Right lobe of liver (tissue), 6 donors: ENCODE measurements around the gene COLEC12. TPM values are rescaled to one million over a fixed set of nuclear protein-coding genes. Genes with fewer than 3 reads are reported as not detected.

Experiments
- ATAC-seq, 4 donors: fragments of 200-7000 bp; cut with Tn5 transposase; one replicate each; pipeline ENCODE4 v1.9.1; 2020; ENCODE audit warnings: mild to moderate bottlenecking in 4 of 4, moderate library complexity in 4 of 4
- DNase-seq, 3 donors: peaks; one replicate each; pipeline ENCODE4 v3.0.0-alpha.2; 2020
- H3K27ac ChIP-seq, 3 donors: fragments of 200-600 bp; one replicate each; pipeline ENCODE4 v1.8.0; 2022
- H3K27me3 ChIP-seq, 2 donors: fragments of 200-600 bp; one replicate each; pipeline ENCODE4 v1.8.0; 2022
- H3K36me3 ChIP-seq, 4 donors: fragments of 200-600 bp; sonication (generic) in 1 of 4; one replicate each; pipeline versions ENCODE4 v1.5.1 to v1.8.0; 2017 to 2022; ENCODE audit warnings: control low read depth in 1 of 4
- H3K4me1 ChIP-seq, 4 donors: fragments of 200-600 bp; sonication (generic) in 1 of 4; one replicate each; pipeline versions ENCODE4 v1.5.1 to v1.8.0; 2017 to 2022; ENCODE audit warnings: control low read depth in 1 of 4
- H3K4me3 ChIP-seq, 3 donors: fragments of 200-600 bp; one replicate each; pipeline ENCODE4 v1.8.0; 2022
- H3K9me3 ChIP-seq, 4 donors: fragments of 200-600 bp; sonication (generic) in 1 of 4; one replicate each; pipeline versions ENCODE4 v1.5.1 to v1.8.0; 2017 to 2022; ENCODE audit warnings: control low read depth in 1 of 4
- CTCF ChIP-seq, 4 donors: fragments of 200-600 bp in 3 of 4; fragments of 450-650 bp in 1 of 4; IDR thresholded peaks; one replicate each; pipeline versions ENCODE4 v1.5.1 to v1.8.0; 2016 to 2022; ENCODE audit warnings: antibody characterized with exemption in 4 of 4, mild to moderate bottlenecking in 2 of 4
- POLR2A ChIP-seq: fragments of 450-650 bp; IDR thresholded peaks from one replicate; pipeline ENCODE4 v1.6.1; 2017; ENCODE audit warnings: antibody characterized with exemption, mild to moderate bottlenecking
- WGBS: methylation state at CpG from one replicate; pipeline ENCODE4 v1.1.6; 2018; ENCODE audit warnings: low coverage, low lambda C conversion rate; ENCODE audit not compliant: insufficient coverage; ENCODE audit errors: missing lambda C conversion rate; 5-methylcytosine and 5-hydroxymethylcytosine counted together
- intact Hi-C, 2 donors: fragments of 100-400 bp; cut with DNase I; formaldehyde crosslinking; loops; one replicate each; pipeline versions ENCODE4 v1.11.2 to v1.14.1; 2022
- total RNA-seq, 6 experiments: library from RNA; depleted of rRNA in 2 of 6; stranded (reverse); fragments of >200 nt in 2 of 6; fragmentation: NEBNext Ultra II Directional in 3 of 6; extraction: Animal tissue kit (Norgen Biotek cat#: 25700) in 3 of 6; gene quantifications; one replicate each; pipeline versions ENCODE4 v1.1.0 to v1.2.4, GENCODE V29; 2016 to 2023
- donor health status: DM: no; HTN: yes; CAD: no.
- donor health status: DM: no; HTN: no; CAD: no.
- donor health status: DM: no; HTN: no; CAD: no.
- donor health status: DM: no; HTN: yes; CAD: no.
- donor health status: DM: no; HTN: yes; CAD: no.

Gene COLEC12
- total RNA-seq, 6 experiments from 2014 or later = 0.12 to 1.00 (median 0.37) TPM; not detected in 1

GRCh38 chr18:319720-320119 is 180.8 kb downstream of the COLEC12 start:
- Histone ChIP-seq H3K4me1 (no peaks in the 10 kb centered on the region), H3K27ac (no peak overlapping the region), H3K9me3 (no peaks in the 10 kb centered on the region), H3K36me3 (no peaks in the 10 kb centered on the region), H3K4me3 (no peak overlapping the region), H3K27me3 (no peaks in the 10 kb centered on the region)
- WGBS = 79% methylated on average over 5 of the region's 5 CpGs
- intact Hi-C loops = no loop called here
- TF ChIP-seq POLR2A = no peak
- TF ChIP-seq CTCF (IDR thresholded peaks at IDR 0.05) = no peak
- ATAC-seq (no peak), DNase-seq (no peak)

GRCh38 chr18:318791-319291 is 181.7 kb downstream of the COLEC12 start:
- intact Hi-C loops = no loop called here
- WGBS = 77% methylated on average over 9 of the region's 9 CpGs

GRCh38 chr18:317618-318017 is 182.9 kb downstream of the COLEC12 start:
- H3K4me1 ChIP-seq = no peaks in the 10 kb centered on the region
- no peak overlapping the region for H3K27ac ChIP-seq
- ATAC-seq (no peak), DNase-seq (no peak)
- no peaks in the 10 kb centered on the region for H3K9me3 ChIP-seq
- WGBS = 93% methylated on average over 3 of the region's 6 CpGs
- TF ChIP-seq CTCF (IDR thresholded peaks at IDR 0.05) (no peak), POLR2A (no peak)
- intact Hi-C loops = no loop called here
- no peak overlapping the region for H3K4me3 ChIP-seq
- no peaks in the 10 kb centered on the region for H3K36me3 ChIP-seq
- no peaks in the 10 kb centered on the region for H3K27me3 ChIP-seq

More at GRCh38 chr18:318791-319291, 181.7 kb downstream of the COLEC12 start:
- Histone ChIP-seq H3K36me3 (no peaks in the 10 kb centered on the region), H3K4me3 (no peak overlapping the region), H3K27ac (no peak overlapping the region), H3K27me3 (no peaks in the 10 kb centered on the region), H3K9me3 (no peaks in the 10 kb centered on the region), H3K4me1 (no peaks in the 10 kb centered on the region)
- ATAC-seq (no peak), DNase-seq (no peak)
- TF ChIP-seq POLR2A = no peak
- TF ChIP-seq CTCF (IDR thresholded peaks at IDR 0.05) = no peak

- Histone ChIP-seq H3K27me3 (no peaks in the 10 kb centered on the region), H3K36me3 (no peaks in the 10 kb centered on the region), H3K9me3 (no peaks in the 10 kb centered on the region), H3K4me3 (no peak overlapping the region), H3K27ac (no peak overlapping the region), H3K4me1 (no peaks in the 10 kb centered on the region)
- 71% methylated on average over 8 of the region's 8 CpGs for WGBS
- DNase-seq (no peak), ATAC-seq (no peak)
- intact Hi-C loops = no loop called here
- TF ChIP-seq POLR2A (no peak), CTCF (IDR thresholded peaks at IDR 0.05) (no peak)
These were observed 184.1 kb downstream of the COLEC12 start for GRCh38 chr18:316393-316792.

- Histone ChIP-seq H3K4me1 (no peaks in the 10 kb centered on the region), H3K4me3 (no peak overlapping the region), H3K36me3 (no peaks in the 10 kb centered on the region), H3K27ac (no peak overlapping the region), H3K27me3 (no peaks in the 10 kb centered on the region), H3K9me3 (no peaks in the 10 kb centered on the region)
- no peak for TF ChIP-seq CTCF (IDR thresholded peaks at IDR 0.05)
- ATAC-seq (no peak), DNase-seq (no peak)
- intact Hi-C loops = no loop called here
These were observed 186.6 kb downstream of the COLEC12 start for GRCh38 chr18:313931-314330.
